ENCODE data around the gene DNAI2.

- TF ChIP-seq CTCF (IDR thresholded peaks at IDR 0.05; ENCODE audit: borderline replicate concordance, extremely low read depth, low read length, poor library complexity, severe bottlenecking) (peak; percentile 29), EZH2 (IDR thresholded peaks at IDR 0.05; ENCODE audit: borderline replicate concordance, low read depth, low read length, severe bottlenecking) (no peak)
Observed at GRCh38 chr17:74296548-74296936, 22.5 kb downstream of the DNAI2 start.

All from DND-41 (cell line).